Activated CD4-positive, alpha-beta T cell treated with anti-CD3 and anti-CD28 coated beads, Interleukin-2, amount 10 ng/mL, durations not matched to agents 24 days and 14 days (primary cell): ENCODE measurements around the gene TAS1R1. TPM values are rescaled to one million over a fixed set of nuclear protein-coding genes. Genes with fewer than 3 reads are reported as not detected.

Experiments
- DNase-seq: peaks from one replicate; pipeline ENCODE4 v3.0.0; 2022
- H3K27ac Mint-ChIP-seq: one replicate; pipeline ENCODE4 v1.8.0; 2022; ENCODE audit warnings: mild to moderate bottlenecking, mixed read lengths
- H3K27me3 Mint-ChIP-seq: one replicate; pipeline ENCODE4 v1.8.0; 2022; ENCODE audit warnings: mixed read lengths
- H3K36me3 Mint-ChIP-seq: one replicate; pipeline ENCODE4 v1.8.0; 2022; ENCODE audit warnings: low read depth, mild to moderate bottlenecking, mixed read lengths
- H3K4me1 Mint-ChIP-seq: one replicate; pipeline ENCODE4 v1.8.0; 2021; ENCODE audit warnings: mixed read lengths
- H3K4me3 Mint-ChIP-seq: one replicate; pipeline ENCODE4 v1.8.0; 2022; ENCODE audit warnings: mild to moderate bottlenecking, moderate library complexity, mixed read lengths
- H3K9me3 Mint-ChIP-seq: one replicate; pipeline ENCODE4 v1.8.0; 2021; ENCODE audit warnings: mixed read lengths
- intact Hi-C: fragments of 100-400 bp; cut with micrococcal nuclease; formaldehyde crosslinking; loops from one replicate; pipeline ENCODE4 v1.15.1; 2023
- total RNA-seq: library from RNA; stranded (reverse); gene quantifications from 2 replicates; pipeline ENCODE4 v1.2.3, GENCODE V29; 2022

Gene TAS1R1
- total RNA-seq, 1 donor from 2014 or later: not detected

- H3K4me1 Mint-ChIP-seq: peaks cover 29% of the 10 kb centered on the region
- no peak overlapping the region for H3K27ac Mint-ChIP-seq
- no peak overlapping the region for H3K4me3 Mint-ChIP-seq
- H3K27me3 Mint-ChIP-seq: no peaks in the 10 kb centered on the region
- intact Hi-C loops: no loop called here
- no peak for DNase-seq
- peaks cover 11% of the 10 kb centered on the region for H3K36me3 Mint-ChIP-seq
- H3K9me3 Mint-ChIP-seq: no peaks in the 10 kb centered on the region
Measured at GRCh38 chr1:6585081-6585722, 30.1 kb downstream of the TAS1R1 start.

DNA sequence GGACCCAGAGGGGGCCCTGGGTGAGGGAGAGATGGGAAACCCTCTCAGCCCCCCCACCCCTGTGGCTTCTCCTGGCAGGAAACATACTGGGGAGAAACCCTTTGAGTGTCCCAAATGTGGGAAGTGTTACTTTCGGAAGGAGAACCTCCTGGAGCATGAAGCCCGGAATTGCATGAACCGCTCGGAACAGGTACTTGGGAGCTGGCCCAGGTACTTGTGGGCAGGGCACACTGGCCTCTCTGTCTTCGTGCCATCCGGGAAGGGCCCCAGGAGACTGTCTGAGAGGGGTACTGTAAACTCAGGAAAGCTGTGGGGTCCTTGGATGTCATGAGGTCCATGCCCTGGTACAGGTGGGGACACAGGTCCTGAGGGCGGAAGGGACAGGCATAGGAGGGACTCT, 30.7 kb downstream of the TAS1R1 start:
- Mint-ChIP-seq H3K4me1 (peaks cover 24% of the 10 kb centered on the region), H3K9me3 (no peaks in the 10 kb centered on the region), H3K36me3 (peaks cover 16% of the 10 kb centered on the region), H3K27ac (no peak overlapping the region), H3K27me3 (no peaks in the 10 kb centered on the region), H3K4me3 (no peak overlapping the region)
- DNase-seq: no peak
- intact Hi-C loops: no loop called here

- Mint-ChIP-seq H3K9me3 (no peaks in the 10 kb centered on the region), H3K27me3 (no peaks in the 10 kb centered on the region), H3K36me3 (peaks cover 17% of the 10 kb centered on the region), H3K4me1 (peaks cover 21% of the 10 kb centered on the region), H3K4me3 (no peak overlapping the region), H3K27ac (no peak overlapping the region)
- intact Hi-C loops: no loop called here
- DNase-seq: no peak
Measured at GRCh38 chr1:6586404-6586816, 31.3 kb downstream of the TAS1R1 start.

GRCh38 chr1:6587261-6588005, 32.3 kb downstream of the TAS1R1 start:
- no peak for DNase-seq
- H3K27ac Mint-ChIP-seq: peak overlapping the region; percentile 16

GRCh38 chr1:6588128-6588892, 33.2 kb downstream of the TAS1R1 start:
- peaks cover 18% of the 10 kb centered on the region for H3K4me1 Mint-ChIP-seq
- intact Hi-C loops: no loop called here
- no peak for DNase-seq
- no peak overlapping the region for H3K4me3 Mint-ChIP-seq
- no peaks in the 10 kb centered on the region for H3K9me3 Mint-ChIP-seq
- H3K27ac Mint-ChIP-seq: peak overlapping the region; percentile 16
- H3K27me3 Mint-ChIP-seq: no peaks in the 10 kb centered on the region
- H3K36me3 Mint-ChIP-seq: peaks cover 15% of the 10 kb centered on the region

More at GRCh38 chr1:6587261-6588005, 32.3 kb downstream of the TAS1R1 start:
- H3K36me3 Mint-ChIP-seq: peaks cover 15% of the 10 kb centered on the region
- no peak overlapping the region for H3K4me3 Mint-ChIP-seq
- no peaks in the 10 kb centered on the region for H3K9me3 Mint-ChIP-seq
- peaks cover 19% of the 10 kb centered on the region for H3K4me1 Mint-ChIP-seq
- intact Hi-C loops: no loop called here
- H3K27me3 Mint-ChIP-seq: no peaks in the 10 kb centered on the region

DNA sequence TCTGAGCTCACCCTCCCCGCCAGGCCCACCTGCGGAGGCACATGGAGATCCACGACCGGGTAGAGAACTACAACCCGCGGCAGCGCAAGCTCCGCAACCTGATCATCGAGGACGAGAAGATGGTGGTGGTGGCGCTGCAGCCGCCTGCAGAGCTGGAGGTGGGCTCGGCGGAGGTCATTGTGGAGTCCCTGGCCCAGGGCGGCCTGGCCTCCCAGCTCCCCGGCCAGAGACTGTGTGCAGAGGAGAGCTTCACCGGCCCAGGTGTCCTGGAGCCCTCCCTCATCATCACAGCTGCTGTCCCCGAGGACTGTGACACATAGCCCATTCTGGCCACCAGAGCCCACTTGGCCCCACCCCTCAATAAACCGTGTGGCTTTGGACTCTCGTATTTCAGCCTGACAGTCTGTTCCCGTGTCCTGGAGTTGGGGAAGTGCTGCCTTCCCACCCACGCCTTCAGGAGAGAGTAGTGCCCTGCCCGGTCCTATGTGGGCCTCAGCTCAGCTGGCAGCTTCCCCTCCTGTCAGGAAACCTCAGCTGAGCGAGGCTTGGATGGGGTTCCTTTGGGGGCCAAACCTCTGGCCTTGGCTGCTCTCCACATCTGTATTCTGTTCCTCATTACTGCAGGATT, 33.9 kb downstream of the TAS1R1 start:
- H3K4me1 Mint-ChIP-seq: peaks cover 20% of the 10 kb centered on the region
- intact Hi-C loops: no loop called here
- H3K27me3 Mint-ChIP-seq: no peaks in the 10 kb centered on the region
- H3K27ac Mint-ChIP-seq: no peak overlapping the region
- no peaks in the 10 kb centered on the region for H3K9me3 Mint-ChIP-seq
- DNase-seq: no peak
- no peak overlapping the region for H3K4me3 Mint-ChIP-seq
- peaks cover 20% of the 10 kb centered on the region for H3K36me3 Mint-ChIP-seq

DNA sequence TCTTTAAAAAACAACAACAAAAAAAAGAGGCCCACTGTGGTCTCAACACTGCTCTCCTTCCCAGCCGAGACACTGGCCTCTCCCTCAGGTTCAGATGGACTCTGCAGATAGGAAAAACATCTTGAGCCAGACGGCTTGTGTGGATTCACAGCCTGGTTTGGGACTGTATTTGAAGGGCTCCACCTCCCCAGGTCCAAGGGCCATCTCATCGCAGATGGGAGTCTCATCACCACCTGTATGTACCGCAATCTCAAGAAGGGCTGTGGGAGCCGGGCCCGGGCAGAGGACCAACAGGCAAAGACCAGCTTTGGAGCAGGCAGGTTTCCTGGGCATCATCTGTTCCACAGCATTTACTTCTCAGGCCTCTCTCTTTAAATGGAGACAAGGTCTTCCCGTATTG, 34.9 kb downstream of the TAS1R1 start:
- DNase-seq: no peak
- Mint-ChIP-seq H3K9me3 (no peaks in the 10 kb centered on the region), H3K4me1 (peaks cover 13% of the 10 kb centered on the region), H3K4me3 (no peak overlapping the region), H3K27ac (no peak overlapping the region), H3K27me3 (no peaks in the 10 kb centered on the region), H3K36me3 (peaks cover 26% of the 10 kb centered on the region)
- intact Hi-C loops: no loop called here

DNA sequence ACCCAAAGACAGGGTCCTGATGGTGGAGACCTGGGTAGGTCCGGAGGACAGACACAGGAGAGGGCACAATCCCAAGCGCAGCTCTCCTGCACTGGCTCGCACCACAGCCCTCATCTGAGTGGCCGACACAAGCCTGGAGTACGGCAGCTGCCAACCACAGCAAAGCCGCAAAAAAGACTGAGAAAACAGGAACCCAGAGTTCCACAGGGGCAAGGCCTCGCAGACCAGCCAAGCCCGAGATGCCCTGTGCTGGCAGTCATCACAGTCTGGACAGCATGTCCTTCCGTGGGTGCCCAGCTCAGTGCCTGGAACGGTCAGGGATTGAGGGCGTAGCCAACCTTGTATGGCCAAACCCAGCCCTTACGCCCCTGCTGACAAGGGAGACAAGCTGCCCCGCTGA, 36.1 kb downstream of the TAS1R1 start:
- no peak for DNase-seq
- no peaks in the 10 kb centered on the region for H3K27me3 Mint-ChIP-seq
- no peak overlapping the region for H3K27ac Mint-ChIP-seq
- H3K36me3 Mint-ChIP-seq: peaks cover 38% of the 10 kb centered on the region
- H3K4me1 Mint-ChIP-seq: peaks cover 14% of the 10 kb centered on the region
- intact Hi-C loops: no loop called here
- H3K9me3 Mint-ChIP-seq: no peaks in the 10 kb centered on the region
- H3K4me3 Mint-ChIP-seq: no peak overlapping the region

- intact Hi-C loops: no loop called here
- Mint-ChIP-seq H3K4me3 (no peak overlapping the region), H3K27ac (no peak overlapping the region), H3K27me3 (no peaks in the 10 kb centered on the region), H3K9me3 (no peaks in the 10 kb centered on the region), H3K4me1 (peaks cover 14% of the 10 kb centered on the region), H3K36me3 (peaks cover 42% of the 10 kb centered on the region)
- no peak for DNase-seq
Measured at GRCh38 chr1:6591644-6592043, 36.5 kb downstream of the TAS1R1 start.

GRCh38 chr1:6592441-6592840, 37.3 kb downstream of the TAS1R1 start:
- Mint-ChIP-seq H3K36me3 (peaks cover 48% of the 10 kb centered on the region), H3K9me3 (no peaks in the 10 kb centered on the region), H3K4me1 (peaks cover 15% of the 10 kb centered on the region)

DNA sequence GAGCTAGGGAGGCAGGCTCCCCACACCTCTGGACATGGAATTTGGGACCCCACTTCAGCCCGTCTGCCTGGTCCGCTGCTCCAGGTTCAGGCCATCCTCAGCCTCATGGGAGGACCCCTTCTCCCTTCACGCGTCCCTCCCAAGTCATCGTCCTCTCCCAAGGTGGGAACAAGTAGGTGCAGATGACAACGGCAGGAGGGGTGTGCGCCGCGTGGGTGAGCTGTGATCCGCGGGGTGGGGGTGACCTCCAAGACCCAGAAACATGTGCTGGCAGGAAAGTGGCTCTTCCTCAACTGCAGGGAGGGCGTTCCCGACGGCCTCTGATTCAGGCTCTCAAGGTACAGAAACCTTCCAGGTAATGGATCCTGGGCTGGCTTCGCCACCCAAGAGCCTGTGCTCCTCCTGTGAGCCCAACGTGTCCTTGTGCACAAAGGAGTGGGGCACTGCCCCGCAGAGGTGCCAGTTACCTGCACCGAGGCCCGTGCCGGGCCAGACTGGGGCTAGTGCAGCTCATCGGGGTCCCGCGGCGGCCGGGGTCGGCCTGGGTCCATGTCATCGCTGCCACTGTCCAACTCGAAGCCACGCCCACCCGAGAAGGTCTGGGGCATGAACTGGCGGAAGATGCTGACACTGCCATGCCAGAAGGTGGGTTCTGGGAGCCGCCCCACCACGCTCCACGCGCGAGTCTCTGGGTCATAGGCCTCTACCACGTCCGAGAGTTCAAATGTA, 37.9 kb downstream of the TAS1R1 start:
- H3K9me3 Mint-ChIP-seq: no peaks in the 10 kb centered on the region
- H3K27ac Mint-ChIP-seq: no peak overlapping the region
- peaks cover 52% of the 10 kb centered on the region for H3K36me3 Mint-ChIP-seq
- H3K4me1 Mint-ChIP-seq: peaks cover 13% of the 10 kb centered on the region
- no peaks in the 10 kb centered on the region for H3K27me3 Mint-ChIP-seq
- H3K4me3 Mint-ChIP-seq: no peak overlapping the region
- intact Hi-C loops: no loop called here
- no peak for DNase-seq

More at GRCh38 chr1:6592441-6592840, 37.3 kb downstream of the TAS1R1 start:
- intact Hi-C loops: no loop called here
- H3K27me3 Mint-ChIP-seq: no peaks in the 10 kb centered on the region
- no peak for DNase-seq
- H3K4me3 Mint-ChIP-seq: no peak overlapping the region
- no peak overlapping the region for H3K27ac Mint-ChIP-seq

GRCh38 chr1:6593810-6594209, 38.7 kb downstream of the TAS1R1 start:
- H3K9me3 Mint-ChIP-seq: no peaks in the 10 kb centered on the region
- no peak overlapping the region for H3K4me3 Mint-ChIP-seq
- H3K27ac Mint-ChIP-seq: no peak overlapping the region
- H3K27me3 Mint-ChIP-seq: no peaks in the 10 kb centered on the region
- peaks cover 53% of the 10 kb centered on the region for H3K36me3 Mint-ChIP-seq
- intact Hi-C loops: no loop called here
- peaks cover 15% of the 10 kb centered on the region for H3K4me1 Mint-ChIP-seq
- DNase-seq: no peak

GRCh38 chr1:6594977-6595740, 40.1 kb downstream of the TAS1R1 start:
- H3K36me3 Mint-ChIP-seq: peaks cover 57% of the 10 kb centered on the region
- H3K27me3 Mint-ChIP-seq: no peaks in the 10 kb centered on the region
- no peak overlapping the region for H3K4me3 Mint-ChIP-seq
- no peak for DNase-seq
- H3K9me3 Mint-ChIP-seq: no peaks in the 10 kb centered on the region
- H3K4me1 Mint-ChIP-seq: peaks cover 26% of the 10 kb centered on the region
- H3K27ac Mint-ChIP-seq: no peak overlapping the region
- intact Hi-C loops: no loop called here
